ENCODE results near the gene FRRS1L. TPM values are rescaled to one million over a fixed set of nuclear protein-coding genes. Genes with fewer than 3 reads are reported as not detected.
A peak's percentile ranks its signal among the peaks of the same experiment; 100 is the strongest.

Gene FRRS1L
- total and polyA plus RNA-seq, 2 of the 13 experiments (the other 11 are each of a cell fraction or from before 2014, with no cell fraction given), result 0.02 to 0.03 TPM

DNA sequence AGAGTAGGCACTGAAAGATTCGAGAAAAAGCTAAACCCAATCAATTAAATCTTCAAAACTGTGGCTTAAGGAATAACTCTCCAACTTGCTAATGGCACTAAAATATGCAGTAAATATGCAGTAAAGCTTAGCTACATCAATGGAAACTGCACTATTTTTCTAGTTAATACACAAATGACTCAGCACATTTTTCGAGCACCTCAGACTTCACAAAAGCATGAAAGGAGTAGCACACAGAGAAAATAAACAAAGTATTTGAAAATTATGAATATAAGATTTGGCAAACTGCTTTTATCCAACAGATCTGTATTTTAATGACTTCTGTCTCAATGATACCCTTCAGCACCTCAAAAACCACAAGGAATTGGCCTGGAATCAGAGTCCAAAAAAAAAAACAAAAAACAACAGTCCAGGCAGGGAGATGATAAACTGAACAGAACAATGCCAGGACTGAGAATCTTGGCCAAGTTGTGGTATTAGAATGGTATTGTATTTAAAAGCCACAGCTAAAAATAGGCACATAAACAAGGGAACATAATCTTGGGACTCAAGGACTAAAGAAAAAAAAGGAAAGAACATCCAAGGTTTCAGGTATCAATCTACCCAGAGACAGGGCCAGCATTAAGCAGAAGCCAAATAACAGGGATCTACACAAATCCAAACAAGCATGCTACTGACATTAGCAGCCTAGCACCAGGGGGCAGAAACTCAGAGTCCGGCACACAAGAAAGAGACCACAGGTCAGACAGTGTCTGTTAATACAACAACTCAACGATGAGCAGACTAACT lies 68.7 kb downstream of the FRRS1L start (continued):
- TF ChIP-seq, protein P1, sequence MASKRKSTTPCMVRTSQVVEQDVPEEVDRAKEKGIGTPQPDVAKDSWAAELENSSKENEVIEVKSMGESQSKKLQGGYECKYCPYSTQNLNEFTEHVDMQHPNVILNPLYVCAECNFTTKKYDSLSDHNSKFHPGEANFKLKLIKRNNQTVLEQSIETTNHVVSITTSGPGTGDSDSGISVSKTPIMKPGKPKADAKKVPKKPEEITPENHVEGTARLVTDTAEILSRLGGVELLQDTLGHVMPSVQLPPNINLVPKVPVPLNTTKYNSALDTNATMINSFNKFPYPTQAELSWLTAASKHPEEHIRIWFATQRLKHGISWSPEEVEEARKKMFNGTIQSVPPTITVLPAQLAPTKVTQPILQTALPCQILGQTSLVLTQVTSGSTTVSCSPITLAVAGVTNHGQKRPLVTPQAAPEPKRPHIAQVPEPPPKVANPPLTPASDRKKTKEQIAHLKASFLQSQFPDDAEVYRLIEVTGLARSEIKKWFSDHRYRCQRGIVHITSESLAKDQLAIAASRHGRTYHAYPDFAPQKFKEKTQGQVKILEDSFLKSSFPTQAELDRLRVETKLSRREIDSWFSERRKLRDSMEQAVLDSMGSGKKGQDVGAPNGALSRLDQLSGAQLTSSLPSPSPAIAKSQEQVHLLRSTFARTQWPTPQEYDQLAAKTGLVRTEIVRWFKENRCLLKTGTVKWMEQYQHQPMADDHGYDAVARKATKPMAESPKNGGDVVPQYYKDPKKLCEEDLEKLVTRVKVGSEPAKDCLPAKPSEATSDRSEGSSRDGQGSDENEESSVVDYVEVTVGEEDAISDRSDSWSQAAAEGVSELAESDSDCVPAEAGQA (IDR thresholded peaks at IDR 0.05; ENCODE audit: low read depth), result no peak
- TF ChIP-seq, protein P1 (CRISPR knock-in tag; IDR thresholded peaks at IDR 0.05; ENCODE audit: borderline replicate concordance), result no peak
- TF ChIP-seq, protein P2, sequence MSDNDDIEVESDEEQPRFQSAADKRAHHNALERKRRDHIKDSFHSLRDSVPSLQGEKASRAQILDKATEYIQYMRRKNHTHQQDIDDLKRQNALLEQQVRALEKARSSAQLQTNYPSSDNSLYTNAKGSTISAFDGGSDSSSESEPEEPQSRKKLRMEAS (IDR thresholded peaks at IDR 0.05), result 0 out of 2 replicates have a peak, but pooled peaks have one; percentile 16
- TF ChIP-seq ZNF12 (CRISPR knock-in tag; IDR thresholded peaks at IDR 0.05) (peak; percentile 83), HHEX (CRISPR knock-in tag; IDR thresholded peaks at IDR 0.05) (no peak), MEF2D (CRISPR knock-in tag; IDR thresholded peaks at IDR 0.05) (peak; percentile 55; the same call in 1 of the 2 replicates), SALL1 (CRISPR knock-in tag; IDR thresholded peaks at IDR 0.05) (peak; percentile 45; the same call in 1 of the 2 replicates), GFI1 (CRISPR knock-in tag; IDR thresholded peaks at IDR 0.05; ENCODE audit: borderline replicate concordance) (0 out of 2 replicates have a peak, but pooled peaks have one; percentile 17), SMC3 (IDR thresholded peaks at IDR 0.05; ENCODE audit: low read length) (peak; percentile 69), RAD21 (CRISPR knock-in tag; IDR thresholded peaks at IDR 0.05) (peak; percentile 24; the same call in 1 of the 2 replicates), GATAD2A (CRISPR knock-in tag; IDR thresholded peaks at IDR 0.05) (peak; percentile 25; the same call in 1 of the 2 replicates), ZNF790 (CRISPR knock-in tag; IDR thresholded peaks at IDR 0.05; ENCODE audit: borderline replicate concordance) (no peak), MAFK (conservative IDR thresholded peaks at IDR 0.05 in 1 of 2, IDR thresholded peaks at IDR 0.05 in 1 of 2; ENCODE audit: low read length in 2 of 2) (peak; percentile 79 to 85), SOX13 (IDR thresholded peaks at IDR 0.05) (no peak), SOX13 (CRISPR knock-in tag; conservative IDR thresholded peaks at IDR 0.05 in 1 of 2, IDR thresholded peaks at IDR 0.05 in 1 of 2) (peak in 1 of 2 experiments; percentile 65; a peak in 2 of 4 replicates), RBM39 (IDR thresholded peaks at IDR 0.05; ENCODE audit: low read depth, low read length, poor library complexity, severe bottlenecking) (no peak), ZNF841 (CRISPR knock-in tag; IDR thresholded peaks at IDR 0.05; ENCODE audit: borderline replicate concordance) (no peak)
- TF ChIP-seq, protein P3, sequence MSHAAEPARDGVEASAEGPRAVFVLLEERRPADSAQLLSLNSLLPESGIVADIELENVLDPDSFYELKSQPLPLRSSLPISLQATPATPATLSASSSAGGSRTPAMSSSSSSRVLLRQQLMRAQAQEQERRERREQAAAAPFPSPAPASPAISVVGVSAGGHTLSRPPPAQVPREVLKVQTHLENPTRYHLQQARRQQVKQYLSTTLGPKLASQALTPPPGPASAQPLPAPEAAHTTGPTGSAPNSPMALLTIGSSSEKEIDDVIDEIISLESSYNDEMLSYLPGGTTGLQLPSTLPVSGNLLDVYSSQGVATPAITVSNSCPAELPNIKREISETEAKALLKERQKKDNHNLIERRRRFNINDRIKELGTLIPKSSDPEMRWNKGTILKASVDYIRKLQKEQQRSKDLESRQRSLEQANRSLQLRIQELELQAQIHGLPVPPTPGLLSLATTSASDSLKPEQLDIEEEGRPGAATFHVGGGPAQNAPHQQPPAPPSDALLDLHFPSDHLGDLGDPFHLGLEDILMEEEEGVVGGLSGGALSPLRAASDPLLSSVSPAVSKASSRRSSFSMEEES (CRISPR knock-in tag; IDR thresholded peaks at IDR 0.05), result 0 out of 2 replicates have a peak, but pooled peaks have one; percentile 21
- TF ChIP-seq, protein P4, sequence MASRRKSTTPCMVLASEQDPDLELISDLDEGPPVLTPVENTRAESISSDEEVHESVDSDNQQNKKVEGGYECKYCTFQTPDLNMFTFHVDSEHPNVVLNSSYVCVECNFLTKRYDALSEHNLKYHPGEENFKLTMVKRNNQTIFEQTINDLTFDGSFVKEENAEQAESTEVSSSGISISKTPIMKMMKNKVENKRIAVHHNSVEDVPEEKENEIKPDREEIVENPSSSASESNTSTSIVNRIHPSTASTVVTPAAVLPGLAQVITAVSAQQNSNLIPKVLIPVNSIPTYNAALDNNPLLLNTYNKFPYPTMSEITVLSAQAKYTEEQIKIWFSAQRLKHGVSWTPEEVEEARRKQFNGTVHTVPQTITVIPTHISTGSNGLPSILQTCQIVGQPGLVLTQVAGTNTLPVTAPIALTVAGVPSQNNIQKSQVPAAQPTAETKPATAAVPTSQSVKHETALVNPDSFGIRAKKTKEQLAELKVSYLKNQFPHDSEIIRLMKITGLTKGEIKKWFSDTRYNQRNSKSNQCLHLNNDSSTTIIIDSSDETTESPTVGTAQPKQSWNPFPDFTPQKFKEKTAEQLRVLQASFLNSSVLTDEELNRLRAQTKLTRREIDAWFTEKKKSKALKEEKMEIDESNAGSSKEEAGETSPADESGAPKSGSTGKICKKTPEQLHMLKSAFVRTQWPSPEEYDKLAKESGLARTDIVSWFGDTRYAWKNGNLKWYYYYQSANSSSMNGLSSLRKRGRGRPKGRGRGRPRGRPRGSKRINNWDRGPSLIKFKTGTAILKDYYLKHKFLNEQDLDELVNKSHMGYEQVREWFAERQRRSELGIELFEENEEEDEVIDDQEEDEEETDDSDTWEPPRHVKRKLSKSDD (CRISPR knock-in tag; IDR thresholded peaks at IDR 0.05; ENCODE audit: low read depth), result no peak

Measured in HepG2 (cell line).